ENCODE measurements around the gene GIMAP5.

DNA sequence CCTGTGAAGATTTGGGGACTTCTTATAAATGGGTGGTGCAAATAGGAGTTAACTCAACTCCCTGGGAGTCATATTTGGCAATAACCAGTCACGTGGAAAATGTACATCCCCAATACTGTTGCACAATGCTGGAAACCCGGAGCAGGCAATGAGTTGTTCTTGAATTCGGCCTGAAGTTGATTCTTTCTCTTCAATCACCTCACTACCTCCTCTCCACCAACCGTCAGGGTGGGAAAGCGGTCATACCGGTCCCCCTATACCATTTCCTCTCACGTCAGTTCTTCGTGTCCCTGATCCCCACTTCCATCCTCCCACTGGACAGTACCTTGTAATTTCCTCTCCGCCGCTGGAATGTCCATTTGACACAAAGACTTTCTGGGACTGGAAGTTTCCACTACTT lies 2.8 kb downstream of the GIMAP5 start:
- TF ChIP-seq MYC (IDR thresholded peaks at IDR 0.05; ENCODE audit: low read depth, low read length) (no peak), POLR2AphosphoS5 (IDR thresholded peaks at IDR 0.05; ENCODE audit: insufficient read depth, low read depth, low read length) (no peak)
- TF ChIP-seq, protein P1, sequence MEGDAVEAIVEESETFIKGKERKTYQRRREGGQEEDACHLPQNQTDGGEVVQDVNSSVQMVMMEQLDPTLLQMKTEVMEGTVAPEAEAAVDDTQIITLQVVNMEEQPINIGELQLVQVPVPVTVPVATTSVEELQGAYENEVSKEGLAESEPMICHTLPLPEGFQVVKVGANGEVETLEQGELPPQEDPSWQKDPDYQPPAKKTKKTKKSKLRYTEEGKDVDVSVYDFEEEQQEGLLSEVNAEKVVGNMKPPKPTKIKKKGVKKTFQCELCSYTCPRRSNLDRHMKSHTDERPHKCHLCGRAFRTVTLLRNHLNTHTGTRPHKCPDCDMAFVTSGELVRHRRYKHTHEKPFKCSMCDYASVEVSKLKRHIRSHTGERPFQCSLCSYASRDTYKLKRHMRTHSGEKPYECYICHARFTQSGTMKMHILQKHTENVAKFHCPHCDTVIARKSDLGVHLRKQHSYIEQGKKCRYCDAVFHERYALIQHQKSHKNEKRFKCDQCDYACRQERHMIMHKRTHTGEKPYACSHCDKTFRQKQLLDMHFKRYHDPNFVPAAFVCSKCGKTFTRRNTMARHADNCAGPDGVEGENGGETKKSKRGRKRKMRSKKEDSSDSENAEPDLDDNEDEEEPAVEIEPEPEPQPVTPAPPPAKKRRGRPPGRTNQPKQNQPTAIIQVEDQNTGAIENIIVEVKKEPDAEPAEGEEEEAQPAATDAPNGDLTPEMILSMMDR (IDR thresholded peaks at IDR 0.05; ENCODE audit: extremely low read depth in 1 of 2, insufficient read depth in 1 of 2, low read depth in 1 of 2, low read length in 2 of 2): no peak

All from endothelial cell of umbilical vein (primary cell).